Ishikawa (cell line): ENCODE results near the gene THAP8.

ENCODE experiments used
- NFIC ChIP-seq: IDR thresholded peaks from 2 replicates; pipeline ENCODE4 v1.6.1; 2012
- RAD21 ChIP-seq: IDR thresholded peaks from 2 replicates; pipeline ENCODE4 v1.6.1; 2012; ENCODE audit warnings: low read depth
- REST ChIP-seq: IDR thresholded peaks from 2 replicates; pipeline ENCODE4 v1.6.1; 2012; ENCODE audit warnings: low read depth, mild to moderate bottlenecking

GRCh38 chr19:36032251-36033104 lies 21.6 kb downstream of the THAP8 start, which contains the start of gene CLIP3:
- TF ChIP-seq RAD21 (no peak), NFIC (no peak), REST (no peak)
